Panc1 (cell line): Measurements from ENCODE around the gene AZI2. TPM values are rescaled to one million over a fixed set of nuclear protein-coding genes. Genes with fewer than 3 reads are reported as not detected.

Source experiments
- ATAC-seq: fragments of 200-7000 bp; cut with Tn5 transposase; 2 replicates; pipeline ENCODE4 v1.9.1; 2020; ENCODE audit warnings: mild to moderate bottlenecking, moderate library complexity
- BruUV-seq: library from RNA; stranded (reverse); fragments of 400-500 nt; replicated peaks from 2 replicates; lab custom pipeline; 2021; lab: Mats Ljungman, UMichigan
- CTCF ChIA-PET: fragments of 300-600 bp; sonication (Branson Sonifier 250); formaldehyde crosslinking; loops from one replicate; lab custom pipeline; 2022; ENCODE audit warnings: antibody characterized with exemption; lab: Charles Lee
- POLR2A ChIA-PET: fragments of 300-600 bp; sonication (Branson Sonifier 250); formaldehyde crosslinking; loops from one replicate; lab custom pipeline; 2022; ENCODE audit warnings: antibody characterized with exemption; lab: Charles Lee
- DNase-seq: peaks from one replicate; pipeline ENCODE4 v3.0.0-alpha.2; 2010; ENCODE audit warnings: low read depth, low spot score
- H3K27ac ChIP-seq: 2 replicates; pipeline ENCODE4 v1.5.1; 2011; ENCODE audit warnings: mild to moderate bottlenecking, low read length, inconsistent platforms
- H3K27me3 ChIP-seq: fragments of 200-500 bp; sonication (Bioruptor generic); 2 replicates; pipeline ENCODE4 v1.6.0; 2014; ENCODE audit warnings: low read length, inconsistent platforms; ENCODE audit not compliant: control insufficient read depth, insufficient read depth
- H3K36me3 ChIP-seq: fragments of 200-500 bp; sonication (Bioruptor generic); 2 replicates; pipeline ENCODE4 v1.5.1; 2014; ENCODE audit warnings: inconsistent platforms, mild to moderate bottlenecking, low read length, moderate library complexity; ENCODE audit not compliant: control insufficient read depth, insufficient read depth
- H3K4me1 ChIP-seq: 2 replicates; pipeline ENCODE4 v1.5.1; 2011; ENCODE audit warnings: inconsistent platforms, mild to moderate bottlenecking, low read length, moderate library complexity; ENCODE audit not compliant: control insufficient read depth, insufficient read depth
- H3K4me3 ChIP-seq, 2 experiments: 2 replicates each; pipeline ENCODE4 v1.5.1; 2011 to 2012; ENCODE audit warnings: low read depth in 2 of 2, low read length in 2 of 2, mild to moderate bottlenecking in 2 of 2, inconsistent platforms in 1 of 2, moderate library complexity in 1 of 2
- H3K9me3 ChIP-seq: fragments of 200-500 bp; sonication (Bioruptor generic); 2 replicates; pipeline ENCODE4 v1.5.1; 2014; ENCODE audit warnings: low read depth, mild to moderate bottlenecking, inconsistent platforms, low read length, moderate library complexity; ENCODE audit not compliant: control insufficient read depth, insufficient read depth
- POLR2AphosphoS5 ChIP-seq: IDR thresholded peaks from 2 replicates; pipeline ENCODE4 v1.6.1; 2012; ENCODE audit warnings: mild to moderate bottlenecking, low read depth, low read length, moderate library complexity
- SIN3A ChIP-seq: IDR thresholded peaks from 2 replicates; pipeline ENCODE4 v1.6.1; 2012; ENCODE audit warnings: low read depth, mild to moderate bottlenecking, low read length, moderate library complexity, borderline replicate concordance; ENCODE audit not compliant: insufficient read depth
- TCF7L2 ChIP-seq: IDR thresholded peaks from 2 replicates; pipeline ENCODE4 v1.6.1; 2011; ENCODE audit warnings: mild to moderate bottlenecking, low read depth, low read length, inconsistent platforms
- in situ Hi-C: cut with HindIII; loops from 2 replicates; pipeline ENCODE4 v1.10.0; 2016; ENCODE audit warnings: low sequenced_read_pairs, low pct_unique_long_range_greater_than_20kb
- intact Hi-C: fragments of 100-400 bp; cut with micrococcal nuclease; formaldehyde crosslinking; loops from one replicate; pipeline ENCODE4 v1.10.0; 2022; ENCODE audit not compliant: unreplicated experiment
- total RNA-seq: library from RNA; stranded (reverse); gene quantifications from one replicate; pipeline ENCODE4 v1.2.1, GENCODE V29; 2021; ENCODE audit not compliant: unreplicated experiment
- TF ChIP-seq, protein P1 (sequence below): fragments of 450-650 bp; IDR thresholded peaks from 2 replicates; pipeline ENCODE4 v1.5.1; 2017; ENCODE audit warnings: mild to moderate bottlenecking
- TF ChIP-seq, protein P2 (sequence below), 2 experiments: IDR thresholded peaks; 2 replicates each; pipeline ENCODE4 v1.6.1; 2011 to 2012; ENCODE audit warnings: low read depth in 2 of 2, control low read depth in 1 of 2, low read length in 1 of 2, mild to moderate bottlenecking in 1 of 2, moderate library complexity in 1 of 2; ENCODE audit not compliant: insufficient read depth in 1 of 2

The AZI2 gene
- total RNA-seq, 1 experiment from 2014 or later = 42.4 TPM

GRCh38 chr3:28290863-28291300, 57.7 kb downstream of the AZI2 start:
- ATAC-seq (no peak), DNase-seq (no peak)
- no peak overlapping the region for H3K27ac ChIP-seq
- CTCF ChIA-PET = no interaction called here
- no peak for TF ChIP-seq SIN3A
- TF ChIP-seq, protein P1, sequence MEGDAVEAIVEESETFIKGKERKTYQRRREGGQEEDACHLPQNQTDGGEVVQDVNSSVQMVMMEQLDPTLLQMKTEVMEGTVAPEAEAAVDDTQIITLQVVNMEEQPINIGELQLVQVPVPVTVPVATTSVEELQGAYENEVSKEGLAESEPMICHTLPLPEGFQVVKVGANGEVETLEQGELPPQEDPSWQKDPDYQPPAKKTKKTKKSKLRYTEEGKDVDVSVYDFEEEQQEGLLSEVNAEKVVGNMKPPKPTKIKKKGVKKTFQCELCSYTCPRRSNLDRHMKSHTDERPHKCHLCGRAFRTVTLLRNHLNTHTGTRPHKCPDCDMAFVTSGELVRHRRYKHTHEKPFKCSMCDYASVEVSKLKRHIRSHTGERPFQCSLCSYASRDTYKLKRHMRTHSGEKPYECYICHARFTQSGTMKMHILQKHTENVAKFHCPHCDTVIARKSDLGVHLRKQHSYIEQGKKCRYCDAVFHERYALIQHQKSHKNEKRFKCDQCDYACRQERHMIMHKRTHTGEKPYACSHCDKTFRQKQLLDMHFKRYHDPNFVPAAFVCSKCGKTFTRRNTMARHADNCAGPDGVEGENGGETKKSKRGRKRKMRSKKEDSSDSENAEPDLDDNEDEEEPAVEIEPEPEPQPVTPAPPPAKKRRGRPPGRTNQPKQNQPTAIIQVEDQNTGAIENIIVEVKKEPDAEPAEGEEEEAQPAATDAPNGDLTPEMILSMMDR = no peak
- no peak for TF ChIP-seq POLR2AphosphoS5
- TF ChIP-seq, protein P2, sequence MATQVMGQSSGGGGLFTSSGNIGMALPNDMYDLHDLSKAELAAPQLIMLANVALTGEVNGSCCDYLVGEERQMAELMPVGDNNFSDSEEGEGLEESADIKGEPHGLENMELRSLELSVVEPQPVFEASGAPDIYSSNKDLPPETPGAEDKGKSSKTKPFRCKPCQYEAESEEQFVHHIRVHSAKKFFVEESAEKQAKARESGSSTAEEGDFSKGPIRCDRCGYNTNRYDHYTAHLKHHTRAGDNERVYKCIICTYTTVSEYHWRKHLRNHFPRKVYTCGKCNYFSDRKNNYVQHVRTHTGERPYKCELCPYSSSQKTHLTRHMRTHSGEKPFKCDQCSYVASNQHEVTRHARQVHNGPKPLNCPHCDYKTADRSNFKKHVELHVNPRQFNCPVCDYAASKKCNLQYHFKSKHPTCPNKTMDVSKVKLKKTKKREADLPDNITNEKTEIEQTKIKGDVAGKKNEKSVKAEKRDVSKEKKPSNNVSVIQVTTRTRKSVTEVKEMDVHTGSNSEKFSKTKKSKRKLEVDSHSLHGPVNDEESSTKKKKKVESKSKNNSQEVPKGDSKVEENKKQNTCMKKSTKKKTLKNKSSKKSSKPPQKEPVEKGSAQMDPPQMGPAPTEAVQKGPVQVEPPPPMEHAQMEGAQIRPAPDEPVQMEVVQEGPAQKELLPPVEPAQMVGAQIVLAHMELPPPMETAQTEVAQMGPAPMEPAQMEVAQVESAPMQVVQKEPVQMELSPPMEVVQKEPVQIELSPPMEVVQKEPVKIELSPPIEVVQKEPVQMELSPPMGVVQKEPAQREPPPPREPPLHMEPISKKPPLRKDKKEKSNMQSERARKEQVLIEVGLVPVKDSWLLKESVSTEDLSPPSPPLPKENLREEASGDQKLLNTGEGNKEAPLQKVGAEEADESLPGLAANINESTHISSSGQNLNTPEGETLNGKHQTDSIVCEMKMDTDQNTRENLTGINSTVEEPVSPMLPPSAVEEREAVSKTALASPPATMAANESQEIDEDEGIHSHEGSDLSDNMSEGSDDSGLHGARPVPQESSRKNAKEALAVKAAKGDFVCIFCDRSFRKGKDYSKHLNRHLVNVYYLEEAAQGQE (IDR thresholded peaks at IDR 0.05; ENCODE audit: insufficient read depth in 1 of 2, low read depth in 2 of 2, low read length in 1 of 2) = no peak
- no peak for TF ChIP-seq TCF7L2
- H3K4me1 ChIP-seq = no peaks in the 10 kb centered on the region; the same call in 1 of the 2 replicates
- H3K36me3 ChIP-seq = no peaks in the 10 kb centered on the region
- no TSS peak for BruUV-seq
- intact Hi-C loops = no loop called here
- POLR2A ChIA-PET = interaction anchor here (0.5 kb wide), 1 partner anchor 37 kb away, joined by 8 read pairs; no protein-coding TSS in a partner anchor
- in situ Hi-C loops = no loop called here
- no peaks in the 10 kb centered on the region for H3K9me3 ChIP-seq
- no peaks in the 10 kb centered on the region for H3K27me3 ChIP-seq
- no peak overlapping the region for H3K4me3 ChIP-seq

DNA sequence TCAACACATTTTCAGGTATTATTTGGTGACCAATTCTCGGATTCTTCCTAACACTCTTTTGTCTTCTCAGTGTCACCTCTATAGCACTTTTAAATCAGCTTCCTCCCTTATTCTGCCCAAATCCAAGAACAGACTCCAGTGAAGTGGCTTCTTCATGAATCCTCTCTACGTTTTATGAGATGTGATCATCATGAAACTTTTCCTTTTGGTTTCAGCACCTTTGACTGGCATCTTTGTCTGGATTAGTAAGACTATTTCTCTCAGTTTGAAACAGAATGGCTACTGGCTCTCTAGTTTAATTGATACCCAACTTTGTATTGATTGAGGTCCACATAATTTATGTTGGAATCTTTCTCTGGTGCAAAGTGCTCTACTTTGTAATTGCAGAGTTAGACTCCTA, 61.6 kb downstream of the AZI2 start:
- in situ Hi-C loops (no loop called here), intact Hi-C loops (no loop called here)
- H3K9me3 ChIP-seq = no peaks in the 10 kb centered on the region
- no peak overlapping the region for H3K27ac ChIP-seq
- no TSS peak for BruUV-seq
- TF ChIP-seq, protein P1 = no peak
- TF ChIP-seq TCF7L2 (no peak), POLR2AphosphoS5 (no peak), SIN3A (no peak)
- TF ChIP-seq, protein P2 (IDR thresholded peaks at IDR 0.05; ENCODE audit: insufficient read depth in 1 of 2, low read depth in 2 of 2, low read length in 1 of 2) = no peak
- no peak overlapping the region for H3K4me3 ChIP-seq
- CTCF ChIA-PET = interaction anchor here (0.6 kb wide), 1 partner anchor 145 kb away, joined by 5 read pairs; no protein-coding TSS in a partner anchor
- POLR2A ChIA-PET = no interaction called here
- H3K4me1 ChIP-seq = no peaks in the 10 kb centered on the region
- DNase-seq = no peak
- H3K27me3 ChIP-seq = no peaks in the 10 kb centered on the region
- H3K36me3 ChIP-seq = no peaks in the 10 kb centered on the region
- ATAC-seq = no peak
